ENCODE measurements around the gene MCC. TPM values are rescaled to one million over a fixed set of nuclear protein-coding genes. Genes with fewer than 3 reads are reported as not detected.

The MCC gene
- total RNA-seq, 3 donors from 2014 or later (not counting 1 experiment from before 2014, with no cell fraction given) = 0.68 to 1.8 (median 1.4) TPM

GRCh38 chr5:113333411-113333810 lies 154.8 kb downstream of the MCC start:
- Mint-ChIP-seq H3K27ac (no peak overlapping the region), H3K4me1 (peaks cover 12 to 16% of the 10 kb centered on the region in 2 donors), H3K36me3 (no peaks in the 10 kb centered on the region), H3K9me3 (no peaks in the 10 kb centered on the region), H3K27me3 (ENCODE audit: low read depth in 2 of 2) (peaks cover 0 to 12% of the 10 kb centered on the region in 2 donors), H3K4me3 (no peak overlapping the region)
- Histone ChIP-seq H3K9me3 (ENCODE audit: control insufficient read depth, insufficient read depth, low read length) (no peaks in the 10 kb centered on the region), H3K4me1 (ENCODE audit: control insufficient read depth, insufficient read depth, low read length) (peaks cover 3% of the 10 kb centered on the region), H3K27me3 (ENCODE audit: control insufficient read depth, insufficient read depth, low read length) (no peaks in the 10 kb centered on the region), H3K36me3 (ENCODE audit: control insufficient read depth, insufficient read depth, low read length) (no peaks in the 10 kb centered on the region), H3K4me3 (ENCODE audit: low read length) (no peak overlapping the region), H3K27ac (ENCODE audit: low read length) (no peak overlapping the region)
- intact Hi-C loops (cut with micrococcal nuclease) = no loop called here
- ATAC-seq (no peak), DNase-seq (no peak)
- TF ChIP-seq CTCF (IDR thresholded peaks at IDR 0.05) = no peak
- WGBS (ENCODE audit: insufficient coverage) = 86% methylated on average over 1 of the region's 1 CpG

GRCh38 chr5:113331209-113331551 lies 157.1 kb downstream of the MCC start:
- DNase-seq (no peak), ATAC-seq (no peak)
- WGBS (ENCODE audit: insufficient coverage) = 59% methylated on average over 4 of the region's 4 CpGs
- Mint-ChIP-seq H3K4me3 (no peak overlapping the region), H3K27ac (no peak overlapping the region), H3K4me1 (peaks cover 12 to 16% of the 10 kb centered on the region in 2 donors), H3K36me3 (no peaks in the 10 kb centered on the region), H3K9me3 (no peaks in the 10 kb centered on the region), H3K27me3 (ENCODE audit: low read depth in 2 of 2) (peaks cover under 1 to 7% of the 10 kb centered on the region in 2 donors)
- intact Hi-C loops (cut with micrococcal nuclease) = no loop called here
- Histone ChIP-seq H3K27me3 (ENCODE audit: control insufficient read depth, insufficient read depth, low read length) (no peaks in the 10 kb centered on the region), H3K4me3 (ENCODE audit: low read length) (no peak overlapping the region), H3K27ac (ENCODE audit: low read length) (no peak overlapping the region), H3K4me1 (ENCODE audit: control insufficient read depth, insufficient read depth, low read length) (peaks cover 3% of the 10 kb centered on the region), H3K36me3 (ENCODE audit: control insufficient read depth, insufficient read depth, low read length) (no peaks in the 10 kb centered on the region), H3K9me3 (ENCODE audit: control insufficient read depth, insufficient read depth, low read length) (no peaks in the 10 kb centered on the region)
- TF ChIP-seq CTCF (IDR thresholded peaks at IDR 0.05) = no peak

GRCh38 chr5:113330533-113331208 lies 157.6 kb downstream of the MCC start:
- TF ChIP-seq CTCF (IDR thresholded peaks at IDR 0.05) = peak; percentile 32
- 7% methylated on average over 3 of the region's 4 CpGs for WGBS (ENCODE audit: insufficient coverage)
- Histone ChIP-seq H3K27ac (ENCODE audit: low read length) (no peak overlapping the region), H3K36me3 (ENCODE audit: control insufficient read depth, insufficient read depth, low read length) (no peaks in the 10 kb centered on the region), H3K4me1 (ENCODE audit: control insufficient read depth, insufficient read depth, low read length) (peaks cover 3% of the 10 kb centered on the region), H3K4me3 (ENCODE audit: low read length) (no peak overlapping the region), H3K27me3 (ENCODE audit: control insufficient read depth, insufficient read depth, low read length) (no peaks in the 10 kb centered on the region), H3K9me3 (ENCODE audit: control insufficient read depth, insufficient read depth, low read length) (no peaks in the 10 kb centered on the region)
- peak overlapping the region in 1 of 2 donors; percentile 26 for H3K27ac Mint-ChIP-seq
- intact Hi-C loops (cut with micrococcal nuclease) = loop anchor here (1.0 kb wide), 1 partner anchor 334 kb away; no protein-coding TSS in a partner anchor
- ATAC-seq (peak; percentile 78 to 86 (median 83)), DNase-seq (peak in 1 of 2 donors; percentile 79)
- H3K27me3 Mint-ChIP-seq (ENCODE audit: low read depth in 2 of 2) = peaks cover 2 to 4% of the 10 kb centered on the region in 2 donors
- no peaks in the 10 kb centered on the region for H3K36me3 Mint-ChIP-seq
- no peak overlapping the region for H3K4me3 Mint-ChIP-seq
- H3K4me1 Mint-ChIP-seq = peaks cover 12 to 16% of the 10 kb centered on the region in 2 donors
- no peaks in the 10 kb centered on the region for H3K9me3 Mint-ChIP-seq

- peak overlapping the region in 1 of 2 donors; percentile 26 for H3K27ac Mint-ChIP-seq
Observed at GRCh38 chr5:113329981-113330380, 158.3 kb downstream of the MCC start.

More at GRCh38 chr5:113329981-113330380, 158.3 kb downstream of the MCC start:
- H3K4me3 Mint-ChIP-seq = no peak overlapping the region
- H3K4me1 Mint-ChIP-seq = peaks cover 12 to 14% of the 10 kb centered on the region in 2 donors
- Histone ChIP-seq H3K27ac (ENCODE audit: low read length) (no peak overlapping the region), H3K4me3 (ENCODE audit: low read length) (no peak overlapping the region), H3K4me1 (ENCODE audit: control insufficient read depth, insufficient read depth, low read length) (peaks cover 3% of the 10 kb centered on the region), H3K27me3 (ENCODE audit: control insufficient read depth, insufficient read depth, low read length) (no peaks in the 10 kb centered on the region), H3K36me3 (ENCODE audit: control insufficient read depth, insufficient read depth, low read length) (no peaks in the 10 kb centered on the region), H3K9me3 (ENCODE audit: control insufficient read depth, insufficient read depth, low read length) (no peaks in the 10 kb centered on the region)
- ATAC-seq = no peak
- no peaks in the 10 kb centered on the region for H3K9me3 Mint-ChIP-seq
- no peaks in the 10 kb centered on the region for H3K36me3 Mint-ChIP-seq
- intact Hi-C loops (cut with micrococcal nuclease) = loop anchor here (1.0 kb wide), 1 partner anchor 334 kb away; no protein-coding TSS in a partner anchor
- DNase-seq = no peak
- peaks cover 0 to 4% of the 10 kb centered on the region in 2 donors for H3K27me3 Mint-ChIP-seq (ENCODE audit: low read depth in 2 of 2)
- WGBS (ENCODE audit: insufficient coverage) = 45% methylated on average over 2 of the region's 2 CpGs
- TF ChIP-seq CTCF (IDR thresholded peaks at IDR 0.05) = no peak

All from natural killer cell (primary cell).